C1 segment of cervical spinal cord (tissue), 14 donors: Measurements from ENCODE around the gene DDIT3.

Source experiments
- DNase-seq, 14 donors: peaks; one replicate each; lab custom pipeline; 2025; lab: John Stamatoyannopoulos, UW

DDIT3 gene

DNA sequence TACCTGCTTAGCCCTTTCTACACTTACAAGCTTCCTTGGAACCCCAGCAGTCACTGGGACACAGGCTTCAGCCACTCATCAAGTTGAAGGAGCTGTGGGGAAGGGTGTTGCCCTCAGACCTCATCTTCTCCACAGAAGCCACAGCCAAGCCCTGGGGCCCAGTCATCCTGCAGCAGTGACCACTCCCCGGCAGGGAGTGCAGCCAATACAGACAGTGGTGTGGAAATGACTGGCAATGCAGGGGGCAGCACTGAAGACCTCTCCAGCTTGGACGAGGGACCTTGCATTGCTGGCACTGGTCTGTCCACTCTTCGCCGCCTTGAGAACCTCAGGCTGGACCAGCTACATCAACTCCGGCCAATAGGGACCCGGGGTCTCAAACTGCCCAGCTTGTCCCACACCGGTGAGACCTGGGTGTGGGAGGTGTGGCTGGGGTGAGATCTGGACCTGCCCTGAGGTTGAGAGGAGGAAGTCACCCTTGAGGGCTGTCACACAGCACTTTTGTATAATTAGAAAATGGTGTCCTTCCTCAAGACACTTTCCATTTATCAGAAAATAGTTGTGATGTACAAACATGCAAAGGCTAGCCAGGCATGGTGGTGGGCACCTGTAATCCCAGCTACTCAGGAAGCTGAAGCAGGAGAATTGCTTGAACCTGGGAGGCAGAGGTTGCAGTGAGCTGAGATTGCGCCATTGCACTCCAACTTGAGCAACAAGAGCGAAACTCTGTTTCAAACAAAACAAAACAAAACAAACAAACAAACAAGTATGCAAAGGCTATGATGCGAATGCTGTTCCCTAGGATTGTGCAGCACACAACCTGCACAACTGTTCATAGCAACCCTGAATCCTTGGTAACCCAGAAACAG lies 50.8 kb downstream of the DDIT3 start:
- DNase-seq, result no peak

GRCh38 chr12:57467915-57468314 lies 52.4 kb downstream of the DDIT3 start:
- no peak for DNase-seq

DNA sequence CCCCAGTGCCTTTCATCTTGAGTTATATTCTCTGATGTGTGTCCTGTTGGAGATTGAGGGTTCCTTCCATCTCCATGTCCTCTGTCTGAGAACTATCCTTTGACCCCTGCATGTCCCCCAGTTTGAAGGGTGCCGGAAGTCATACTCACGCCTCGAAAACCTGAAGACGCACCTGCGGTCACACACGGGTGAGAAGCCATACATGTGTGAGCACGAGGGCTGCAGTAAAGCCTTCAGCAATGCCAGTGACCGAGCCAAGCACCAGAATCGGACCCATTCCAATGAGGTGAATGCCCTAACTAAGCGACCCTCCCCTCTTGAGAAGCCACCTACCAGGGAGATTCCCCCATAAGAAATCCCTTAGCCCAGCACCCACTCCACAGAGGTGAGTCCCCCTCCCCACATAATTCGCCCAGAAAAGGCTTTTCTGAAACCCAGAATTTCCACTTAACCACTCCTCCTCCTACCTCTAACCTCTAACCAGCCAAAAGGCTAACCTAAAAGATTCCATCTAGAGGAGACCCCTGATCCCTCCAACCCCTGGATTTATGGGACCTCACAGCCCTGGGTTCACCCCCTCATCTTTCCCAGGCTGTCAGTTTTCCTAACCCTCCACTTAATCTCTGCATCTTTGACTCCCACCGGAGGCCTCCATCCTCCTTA lies 53.0 kb downstream of the DDIT3 start:
- no peak for DNase-seq
